ENCODE data around the gene SCARB1. TPM values are rescaled to one million over a fixed set of nuclear protein-coding genes. Genes with fewer than 3 reads are reported as not detected.
A peak's percentile ranks its signal among the peaks of the same experiment; 100 is the strongest.

SCARB1 gene
- total and polyA plus RNA-seq, 2 experiments from 2014 or later: 2.2 to 5.2 TPM

DNA sequence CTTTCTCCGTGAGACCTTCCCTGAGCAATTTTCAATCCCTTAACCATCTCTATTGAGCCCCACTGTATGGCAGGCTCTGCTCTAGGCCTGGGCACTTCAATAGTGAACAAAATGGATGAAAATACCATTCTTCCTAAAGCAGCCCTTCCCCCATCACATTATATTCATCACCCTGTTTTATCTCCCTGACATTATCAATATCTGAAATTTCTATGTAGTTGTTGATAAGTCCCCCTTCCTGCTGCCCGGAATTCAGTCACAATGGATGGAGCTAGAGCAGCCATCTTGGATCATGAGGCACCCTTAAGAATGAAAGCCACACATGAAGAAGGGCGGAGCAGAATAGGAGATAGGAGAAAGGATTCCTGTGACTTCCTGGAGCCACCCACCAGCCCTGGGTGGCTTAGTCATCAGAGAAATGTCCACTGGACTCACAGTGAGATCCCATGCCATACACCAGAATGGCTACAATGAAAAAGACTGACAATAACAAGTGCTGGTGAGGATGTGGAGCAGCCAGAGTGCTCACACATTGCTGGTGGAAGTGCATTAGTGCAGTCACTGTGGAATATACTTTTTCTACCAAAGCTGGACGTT lies 33.9 kb downstream of the SCARB1 start:
- TF ChIP-seq EZH2 (IDR thresholded peaks at IDR 0.05; ENCODE audit: insufficient read depth, poor library complexity, severe bottlenecking): no peak
- TF ChIP-seq EZH2phosphoT487 (IDR thresholded peaks at IDR 0.05; ENCODE audit: insufficient read depth, low read depth): no peak
- H3K4me1 ChIP-seq (ENCODE audit: insufficient read depth): peaks cover 12% of the 10 kb centered on the region
- 95 to 97% methylated on average over 4 of the region's 4 CpGs for WGBS, 2 experiments (ENCODE audit: low coverage in 1 of 2, low lambda C conversion rate in 2 of 2, missing lambda C conversion rate in 2 of 2)
- H2AFZ ChIP-seq: no peak overlapping the region
- no peaks in the 10 kb centered on the region for H3K9me3 ChIP-seq (ENCODE audit: low read depth)
- H3K36me3 ChIP-seq (ENCODE audit: low read depth): no peaks in the 10 kb centered on the region
- no peaks in the 10 kb centered on the region for H4K20me1 ChIP-seq (ENCODE audit: insufficient read depth)
- in situ Hi-C loops (cut with MboI): no loop called here
- H3K9ac ChIP-seq: no peak overlapping the region
- H3F3A ChIP-seq (ENCODE audit: insufficient read depth): peaks cover 24% of the 10 kb centered on the region
- no peaks in the 10 kb centered on the region for H3K27me3 ChIP-seq (replicated peaks; ENCODE audit: insufficient read depth)
- peak; percentile 13 for DNase-seq
- H3K4me3 ChIP-seq: no peak overlapping the region
- H3K9me2 ChIP-seq (ENCODE audit: insufficient read depth): no peaks in the 10 kb centered on the region
- H3K79me2 ChIP-seq (ENCODE audit: insufficient read depth): no peaks in the 10 kb centered on the region
- no peak overlapping the region for H3K4me2 ChIP-seq (ENCODE audit: unreplicated experiment)
- H3K27ac ChIP-seq: peak overlapping the region; percentile 88

GRCh38 chr12:124829008-124829707 lies 34.5 kb downstream of the SCARB1 start:
- peak overlapping the region; percentile 88 for H3K27ac ChIP-seq
- no peaks in the 10 kb centered on the region for H3K9me2 ChIP-seq (ENCODE audit: insufficient read depth)
- peak; percentile 92 for DNase-seq
- no peaks in the 10 kb centered on the region for H3K36me3 ChIP-seq (ENCODE audit: low read depth)
- peaks cover 12% of the 10 kb centered on the region for H3K4me1 ChIP-seq (ENCODE audit: insufficient read depth)
- H3K79me2 ChIP-seq (ENCODE audit: insufficient read depth): no peaks in the 10 kb centered on the region
- 40 to 53% methylated on average over 9 of the region's 9 CpGs for WGBS, 2 experiments (ENCODE audit: low coverage in 1 of 2, low lambda C conversion rate in 2 of 2, missing lambda C conversion rate in 2 of 2)
- peak overlapping the region; percentile 56 for H3K9ac ChIP-seq
- no peaks in the 10 kb centered on the region for H4K20me1 ChIP-seq (ENCODE audit: insufficient read depth)
- no peaks in the 10 kb centered on the region for H3K9me3 ChIP-seq (ENCODE audit: low read depth)
- H3K4me2 ChIP-seq (ENCODE audit: unreplicated experiment): peak overlapping the region; percentile 55
- in situ Hi-C loops (cut with MboI): no loop called here
- H3F3A ChIP-seq (ENCODE audit: insufficient read depth): peaks cover 24% of the 10 kb centered on the region
- TF ChIP-seq EZH2phosphoT487 (IDR thresholded peaks at IDR 0.05; ENCODE audit: insufficient read depth, low read depth) (no peak), EZH2 (IDR thresholded peaks at IDR 0.05; ENCODE audit: insufficient read depth, poor library complexity, severe bottlenecking) (no peak)
- peak overlapping the region; percentile 15; the same call in 1 of the 2 replicates for H3K4me3 ChIP-seq
- no peaks in the 10 kb centered on the region for H3K27me3 ChIP-seq (replicated peaks; ENCODE audit: insufficient read depth)
- peak overlapping the region; percentile 65 for H2AFZ ChIP-seq

- DNase-seq: peak; percentile 79
- Histone ChIP-seq H3F3A (ENCODE audit: insufficient read depth) (peaks cover 24% of the 10 kb centered on the region), H3K4me1 (ENCODE audit: insufficient read depth) (peaks cover 12% of the 10 kb centered on the region), H3K27ac (peak overlapping the region; percentile 88), H3K27me3 (replicated peaks; ENCODE audit: insufficient read depth) (no peaks in the 10 kb centered on the region), H3K4me2 (ENCODE audit: unreplicated experiment) (peak overlapping the region; percentile 55), H3K36me3 (ENCODE audit: low read depth) (no peaks in the 10 kb centered on the region), H2AFZ (peak overlapping the region; percentile 65), H4K20me1 (ENCODE audit: insufficient read depth) (no peaks in the 10 kb centered on the region), H3K9ac (peak overlapping the region; percentile 56), H3K9me2 (ENCODE audit: insufficient read depth) (no peaks in the 10 kb centered on the region), H3K9me3 (ENCODE audit: low read depth) (no peaks in the 10 kb centered on the region), H3K79me2 (ENCODE audit: insufficient read depth) (no peaks in the 10 kb centered on the region), H3K4me3 (peak overlapping the region; percentile 15; the same call in 1 of the 2 replicates)
- WGBS, 2 experiments (ENCODE audit: low coverage in 1 of 2, low lambda C conversion rate in 2 of 2, missing lambda C conversion rate in 2 of 2): 81% methylated on average over 18 of the region's 18 CpGs
- no peak for TF ChIP-seq EZH2 (IDR thresholded peaks at IDR 0.05; ENCODE audit: insufficient read depth, poor library complexity, severe bottlenecking)
- no peak for TF ChIP-seq EZH2phosphoT487 (IDR thresholded peaks at IDR 0.05; ENCODE audit: insufficient read depth, low read depth)
- in situ Hi-C loops (cut with MboI): no loop called here
Measured at GRCh38 chr12:124828264-124829007, 35.2 kb downstream of the SCARB1 start.

GRCh38 chr12:124827588-124828184 lies 36.0 kb downstream of the SCARB1 start:
- Histone ChIP-seq H3K36me3 (ENCODE audit: low read depth) (no peaks in the 10 kb centered on the region), H3K27ac (no peak overlapping the region), H3K9me2 (ENCODE audit: insufficient read depth) (no peaks in the 10 kb centered on the region), H4K20me1 (ENCODE audit: insufficient read depth) (no peaks in the 10 kb centered on the region), H3F3A (ENCODE audit: insufficient read depth) (peaks cover 24% of the 10 kb centered on the region), H3K4me3 (no peak overlapping the region), H3K4me2 (ENCODE audit: unreplicated experiment) (no peak overlapping the region), H3K9me3 (ENCODE audit: low read depth) (no peaks in the 10 kb centered on the region), H3K79me2 (ENCODE audit: insufficient read depth) (no peaks in the 10 kb centered on the region), H3K4me1 (ENCODE audit: insufficient read depth) (peaks cover 12% of the 10 kb centered on the region), H3K27me3 (replicated peaks; ENCODE audit: insufficient read depth) (no peaks in the 10 kb centered on the region), H3K9ac (no peak overlapping the region), H2AFZ (no peak overlapping the region)
- no peak for DNase-seq
- TF ChIP-seq EZH2 (IDR thresholded peaks at IDR 0.05; ENCODE audit: insufficient read depth, poor library complexity, severe bottlenecking) (no peak), EZH2phosphoT487 (IDR thresholded peaks at IDR 0.05; ENCODE audit: insufficient read depth, low read depth) (no peak)
- in situ Hi-C loops (cut with MboI): no loop called here
- 90 to 91% methylated on average over 15 of the region's 15 CpGs for WGBS, 2 experiments (ENCODE audit: low coverage in 1 of 2, low lambda C conversion rate in 2 of 2, missing lambda C conversion rate in 2 of 2)
